NCI-H2029 treated with DMSO at 0.1 percent for 48 hours (cell line): ENCODE results near the gene SNX25.
"Not testable (repeated sequence)": the region's sequence is repeated elsewhere in the genome, so short reads cannot be mapped to it uniquely, and the experiment has no call there.

Source experiments
- DNase-seq: peaks from one replicate; lab custom pipeline; 2025; lab: John Stamatoyannopoulos, UW

Gene SNX25

DNA sequence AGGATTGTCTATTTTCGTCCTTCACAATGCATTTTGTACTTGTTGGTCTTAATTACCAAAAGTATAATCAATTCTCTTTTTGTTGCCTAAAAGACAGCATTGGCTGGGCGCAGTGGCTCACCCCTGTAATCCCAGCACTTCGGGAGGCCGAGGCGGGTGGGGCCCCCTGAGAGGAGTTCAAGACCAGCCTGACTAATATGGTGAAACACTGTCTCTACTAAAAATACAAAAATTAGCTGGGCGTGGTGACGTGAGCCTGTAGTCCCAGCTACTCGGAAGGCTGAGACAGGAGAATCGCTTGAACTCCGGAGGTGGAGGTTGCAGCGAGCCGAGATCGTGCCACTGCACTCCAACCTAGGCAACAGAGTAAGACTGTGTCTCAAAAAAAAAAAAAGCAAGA lies 4.3 kb upstream of the SNX25 start:
- not testable (repeated sequence) for DNase-seq

DNA sequence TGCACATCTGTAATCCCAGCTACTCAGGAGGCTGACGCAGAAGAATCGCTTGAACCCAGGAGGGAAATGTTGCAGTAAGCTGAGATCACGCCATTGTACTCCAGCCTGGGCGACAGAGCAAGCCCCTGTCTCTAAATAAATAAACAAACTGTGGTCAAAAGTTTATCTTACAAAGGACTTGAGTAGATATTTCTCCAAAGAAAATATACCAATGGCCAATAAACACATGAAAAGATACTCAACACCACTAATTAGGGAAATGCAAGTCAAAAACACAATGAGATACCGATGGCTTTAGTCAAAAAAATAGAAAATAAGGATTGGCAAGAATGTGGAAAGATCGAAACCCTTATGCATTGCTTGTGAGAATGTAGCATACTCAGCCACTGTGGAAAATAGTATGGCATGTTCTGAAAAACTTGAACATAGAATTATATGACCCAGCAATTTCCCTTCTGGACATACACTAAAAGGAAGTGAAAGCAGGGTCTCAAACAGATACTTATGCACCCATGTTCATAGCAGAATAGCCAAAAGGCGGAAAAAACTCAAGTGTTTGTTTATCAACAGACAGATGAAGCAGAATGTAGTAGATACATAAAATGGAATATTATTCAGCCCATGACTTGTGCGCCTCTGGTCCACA lies 3.6 kb upstream of the SNX25 start:
- DNase-seq = no peak

DNA sequence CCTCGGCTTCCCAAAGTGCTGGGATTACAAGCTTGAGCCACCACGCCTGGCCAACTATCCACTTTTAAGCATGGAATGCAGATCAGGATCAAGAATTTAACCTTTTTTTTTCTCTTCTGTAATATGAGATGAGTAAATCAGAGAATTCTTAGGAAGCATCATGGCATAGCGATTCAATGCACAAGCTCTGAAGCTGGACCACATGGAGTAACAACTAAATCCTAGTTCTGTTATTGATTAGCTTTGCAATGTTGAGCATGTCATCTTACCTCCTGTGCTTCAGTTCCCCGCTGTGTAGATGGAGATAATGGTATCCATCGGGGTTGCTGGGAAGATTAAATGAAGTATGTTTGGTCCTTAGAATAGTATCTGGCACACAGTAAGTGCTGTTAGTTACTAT lies 1.9 kb upstream of the SNX25 start:
- no peak for DNase-seq

DNA sequence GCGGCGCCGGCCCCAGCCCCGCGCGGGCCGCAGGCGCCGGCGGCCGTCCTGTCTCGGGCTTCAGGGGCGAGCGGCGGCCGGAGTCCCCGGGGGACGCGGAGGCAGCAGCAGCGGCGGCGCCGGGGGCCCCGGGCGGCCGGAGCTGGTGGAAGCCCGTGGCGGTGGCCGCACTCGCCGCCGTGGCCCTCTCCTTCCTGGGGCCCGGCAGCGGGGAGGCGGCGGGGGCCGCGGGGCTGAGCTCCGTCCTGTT lies 379 bp downstream of the SNX25 start:
- DNase-seq = not testable (repeated sequence)

DNA sequence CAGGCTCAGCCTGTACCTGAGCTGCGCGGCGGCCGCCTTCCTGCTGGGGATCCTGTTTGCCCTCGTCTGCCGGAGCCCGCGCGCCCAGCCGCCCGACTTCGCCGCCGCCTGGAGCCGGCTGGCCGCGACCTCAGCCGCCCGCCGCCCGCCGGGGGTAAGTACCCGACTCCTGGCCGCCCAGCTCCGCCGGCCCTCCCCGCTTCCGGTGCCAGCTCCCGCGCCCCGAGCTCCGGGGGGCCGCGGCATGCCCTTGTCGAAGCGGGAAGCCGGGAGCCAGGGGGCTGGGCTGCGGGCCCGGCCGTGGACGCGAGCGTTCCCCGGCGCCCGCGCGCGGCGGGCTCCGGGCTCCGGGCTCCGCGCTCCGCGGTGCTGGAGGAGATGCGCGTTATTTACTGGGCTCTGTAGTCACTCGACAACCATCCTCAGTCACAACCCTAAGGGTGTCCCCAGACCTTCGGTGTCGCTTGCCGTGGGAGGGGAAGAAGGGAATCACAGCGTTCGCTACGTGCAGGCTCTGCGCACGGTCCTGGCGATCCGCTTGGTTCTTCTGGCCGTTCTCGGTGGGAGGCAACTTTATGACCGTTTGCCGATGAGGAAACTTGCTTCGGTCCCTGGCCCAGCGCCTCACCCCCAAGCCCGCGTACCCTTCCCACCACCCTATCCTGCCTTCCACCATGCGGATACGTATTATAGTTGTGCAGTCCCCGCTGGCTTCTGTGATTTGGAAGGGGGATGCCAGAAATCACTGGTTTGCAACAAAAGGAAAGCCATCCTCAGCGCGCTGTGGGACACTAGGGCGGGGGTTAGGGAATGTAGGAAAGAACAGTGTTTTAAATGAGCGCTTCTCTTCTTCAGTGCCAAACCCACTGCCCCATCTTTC lies 944 bp downstream of the SNX25 start:
- no peak for DNase-seq

DNA sequence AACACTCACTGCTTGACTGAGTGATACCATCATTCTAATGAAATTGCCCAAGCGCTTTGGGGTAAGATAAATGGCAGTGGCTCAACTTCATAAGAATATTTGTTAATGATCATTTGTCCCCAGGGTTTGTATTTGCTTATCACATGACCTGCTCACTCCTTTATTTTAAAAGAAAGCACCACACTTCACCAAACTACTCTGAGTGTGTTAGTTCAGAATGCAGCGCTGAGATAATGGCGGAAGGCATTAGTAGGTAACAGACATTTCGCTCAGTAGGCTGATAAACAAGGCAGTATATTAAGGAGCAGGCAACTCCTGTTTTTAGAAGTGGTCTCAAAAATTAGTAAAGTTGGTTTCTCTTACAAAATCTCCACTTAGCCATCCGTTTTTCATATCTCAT lies 1.6 kb downstream of the SNX25 start:
- DNase-seq = no peak

DNA sequence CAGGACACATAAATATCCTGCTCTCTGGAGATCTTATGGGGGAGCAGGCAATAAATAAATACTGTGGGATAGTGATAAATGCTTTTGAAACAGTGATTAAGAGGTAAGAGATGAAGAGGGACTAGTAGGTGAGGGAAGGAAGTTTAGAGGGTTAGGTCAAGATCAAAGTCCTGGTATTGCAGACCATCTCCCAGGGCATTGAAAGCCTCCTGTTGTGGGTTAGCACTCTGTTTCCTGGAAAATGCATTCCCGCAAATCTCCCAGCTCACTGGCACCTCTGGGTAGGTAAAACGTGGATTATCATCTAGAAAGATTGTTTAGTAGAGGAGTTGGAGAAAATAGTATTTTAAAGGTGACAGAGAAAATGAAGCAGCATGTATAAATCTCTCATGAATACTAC lies 2.2 kb downstream of the SNX25 start:
- DNase-seq = no peak

DNA sequence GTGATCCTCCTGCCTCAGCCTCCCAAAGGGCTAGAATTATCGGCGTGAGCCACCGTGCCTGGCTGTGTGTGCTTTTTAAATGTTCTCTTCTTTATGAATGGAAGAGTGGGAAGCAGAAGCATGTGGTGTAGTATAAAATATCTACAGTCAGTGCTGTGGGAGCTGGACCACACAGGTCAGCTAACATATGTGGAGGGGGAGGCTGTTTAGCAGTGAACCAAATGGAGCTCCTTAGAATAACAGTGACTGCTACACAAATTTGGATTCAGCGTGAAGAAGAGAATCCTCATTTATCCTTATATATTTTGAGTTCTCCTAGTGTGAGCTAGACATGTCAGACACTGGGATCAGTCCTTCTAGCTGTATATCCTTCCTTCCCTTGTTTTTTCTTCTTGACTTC lies 3.2 kb downstream of the SNX25 start:
- DNase-seq = no peak

DNA sequence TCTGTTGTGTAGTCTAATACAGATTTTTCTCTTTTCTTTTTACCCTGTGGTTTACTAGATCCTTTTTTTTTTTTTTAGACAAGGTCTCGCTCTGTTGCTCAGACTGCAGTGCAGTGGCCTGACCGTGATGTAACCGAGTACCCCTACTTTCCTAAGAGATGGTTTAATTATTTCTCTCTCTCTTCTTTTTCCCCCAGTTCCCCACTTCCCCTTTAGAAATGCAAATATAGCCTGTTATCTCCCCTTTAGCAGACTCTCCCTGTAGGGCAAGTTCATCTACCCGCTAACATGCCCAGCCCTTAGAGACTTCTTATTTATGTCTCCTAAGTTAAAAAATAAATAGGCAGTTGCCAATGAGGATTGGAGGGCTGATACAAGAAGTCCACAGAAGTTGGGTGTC lies 4.5 kb downstream of the SNX25 start:
- DNase-seq = no peak

DNA sequence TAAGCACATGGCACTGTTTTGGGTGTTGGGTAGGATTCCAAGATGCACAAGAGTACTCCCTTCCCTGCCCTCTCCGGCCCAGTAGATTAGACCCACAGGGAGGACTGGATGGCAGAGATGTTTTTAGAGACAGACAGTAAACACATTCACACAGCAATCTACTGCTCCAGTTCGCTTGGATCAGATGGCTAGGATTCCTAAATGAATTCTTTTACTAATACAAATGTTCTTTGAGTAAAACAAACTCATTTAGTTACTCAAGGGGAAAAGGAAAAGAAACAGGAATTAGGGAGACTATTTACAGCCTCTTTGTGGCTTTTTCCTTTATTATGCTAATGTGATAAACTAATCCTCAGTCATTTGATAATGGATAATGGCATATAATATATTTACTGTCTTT lies 5.9 kb downstream of the SNX25 start:
- no peak for DNase-seq

DNA sequence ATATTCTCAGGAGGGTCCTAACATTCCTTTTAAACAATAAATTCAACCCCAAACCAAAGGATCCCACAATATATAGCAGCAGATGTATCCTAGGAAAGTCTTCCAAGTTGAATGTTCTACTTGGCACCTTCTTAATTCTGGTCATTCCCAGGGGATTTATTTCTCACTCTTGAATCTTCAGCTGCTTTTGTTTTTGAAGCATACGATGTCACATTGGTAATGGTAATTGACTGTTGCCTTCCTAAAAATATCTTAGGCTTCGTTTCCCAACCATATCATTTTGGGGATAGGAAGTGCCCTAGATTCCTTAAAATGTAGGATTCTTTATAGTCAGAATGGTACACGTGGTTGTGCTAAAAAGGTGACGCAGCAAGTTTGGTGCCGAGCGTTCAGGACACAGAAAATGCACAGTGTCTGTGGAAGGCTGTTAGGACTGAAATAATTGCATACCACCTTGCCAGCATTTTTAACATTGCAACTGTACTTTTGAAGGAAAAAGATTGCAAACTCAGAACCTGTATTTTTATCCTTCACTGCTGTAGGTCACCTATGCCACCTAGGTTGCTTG lies 8.1 kb downstream of the SNX25 start:
- no peak for DNase-seq

DNA sequence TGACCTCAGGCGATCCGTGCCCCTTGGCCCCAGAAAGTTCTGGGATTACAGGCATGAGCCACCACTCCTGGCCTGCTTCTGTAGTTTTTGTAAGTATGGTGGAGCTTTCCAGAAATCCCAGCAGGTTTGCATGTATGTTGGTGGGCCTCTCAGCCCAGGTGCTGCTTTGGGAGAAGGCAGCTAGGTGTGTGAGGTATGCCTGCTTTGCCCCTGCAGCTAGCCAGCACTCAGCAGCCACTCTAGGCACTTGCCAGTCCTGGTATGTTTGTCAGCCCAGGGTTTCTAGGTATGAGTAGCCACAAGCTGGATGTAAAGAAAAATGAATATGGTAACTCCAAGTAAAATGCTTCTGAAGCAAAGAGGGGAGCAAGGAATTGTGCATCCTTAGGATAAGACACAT lies 8.9 kb downstream of the SNX25 start:
- no peak for DNase-seq

DNA sequence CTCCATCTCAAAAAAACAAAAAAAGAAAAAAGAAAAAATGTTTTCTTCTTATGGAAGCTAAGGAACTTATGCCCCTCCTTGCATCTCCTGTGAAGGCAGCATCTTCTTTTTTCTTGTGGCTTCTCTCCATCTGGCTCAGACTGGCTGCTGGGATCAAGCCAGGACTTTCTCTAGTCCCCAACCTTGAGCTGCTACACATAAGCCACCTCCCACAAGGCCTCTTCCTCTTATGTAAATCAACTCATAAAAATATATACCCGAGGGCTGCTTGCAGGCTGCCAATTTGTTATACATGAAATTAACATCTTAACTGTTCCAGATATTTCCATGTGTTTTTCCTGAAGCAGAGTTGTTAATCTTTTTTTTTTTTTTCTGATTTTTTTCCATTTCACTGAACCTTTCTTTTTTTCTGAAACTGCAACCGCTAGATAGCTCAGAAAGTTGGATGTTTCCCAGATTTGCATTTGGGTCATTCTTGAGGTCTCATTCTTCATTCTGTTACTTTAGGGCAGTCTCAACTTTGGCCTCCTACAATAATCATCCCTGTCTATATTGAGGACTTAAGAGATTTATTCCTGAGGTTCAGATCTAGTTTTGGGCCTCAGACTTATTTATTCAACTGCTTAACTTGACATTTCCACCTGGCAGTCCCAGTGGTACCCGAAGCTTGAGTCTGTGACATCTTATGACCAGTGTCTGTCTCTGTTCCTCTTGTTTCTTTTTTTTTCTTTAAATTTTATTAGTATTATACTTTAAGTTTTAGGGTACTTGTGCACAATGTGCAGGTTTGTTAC lies 10.3 kb downstream of the SNX25 start:
- DNase-seq = no peak

DNA sequence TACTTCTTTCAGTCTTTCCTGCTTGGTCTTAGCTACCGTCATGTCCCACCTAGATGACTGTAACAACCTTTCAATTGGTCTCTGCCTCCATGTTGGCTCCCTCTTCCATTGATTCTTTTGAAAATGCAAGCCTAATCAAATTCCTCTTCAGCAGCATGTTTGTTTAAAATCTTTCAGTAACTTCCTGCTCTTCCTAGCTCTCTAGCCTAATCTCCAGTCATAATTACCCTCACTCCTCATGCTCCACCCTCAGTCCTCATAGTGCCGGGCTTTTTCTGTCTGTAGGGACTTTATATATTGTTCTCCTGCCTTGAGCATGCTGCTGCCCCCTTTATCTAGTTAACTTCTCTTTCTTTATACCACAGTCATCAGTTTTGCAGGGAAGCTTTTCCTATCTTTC lies 12.1 kb downstream of the SNX25 start:
- DNase-seq = no peak

DNA sequence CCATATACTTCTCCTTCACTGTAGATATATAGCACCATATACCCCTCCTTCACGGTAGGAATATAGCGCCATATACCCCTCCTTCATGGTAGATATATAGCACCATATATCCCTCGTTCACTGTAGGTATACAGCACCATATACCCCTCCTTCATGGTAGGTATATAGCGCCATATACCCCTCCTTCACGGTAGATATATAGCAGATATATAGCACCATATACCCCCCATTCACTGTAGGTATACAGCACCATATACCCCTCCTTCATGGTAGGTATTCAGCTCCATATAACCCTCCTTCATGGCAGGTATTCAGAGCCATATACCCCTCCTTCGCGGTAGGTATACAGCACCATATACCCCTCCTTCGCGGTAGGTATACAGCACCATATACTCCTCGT lies 12.5 kb downstream of the SNX25 start:
- DNase-seq = no peak

DNA sequence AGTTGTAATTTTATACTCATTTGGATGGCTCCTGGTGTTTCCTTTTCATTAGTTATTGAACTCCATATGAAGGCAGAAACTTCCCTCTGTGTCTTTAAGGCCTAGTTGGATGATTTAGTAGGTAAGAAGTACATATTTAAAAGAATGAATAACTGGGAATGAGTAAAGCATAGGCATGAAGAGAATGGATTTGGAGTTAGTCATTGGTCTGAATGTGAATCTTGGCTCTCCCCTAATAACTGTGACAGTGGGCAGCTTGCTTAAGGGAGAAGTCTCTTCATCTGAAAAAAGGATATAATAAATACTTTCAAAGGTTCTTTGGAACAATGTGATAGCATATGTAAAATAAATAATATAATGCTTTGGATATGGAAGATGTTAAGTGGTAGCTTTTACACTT lies 13.2 kb downstream of the SNX25 start:
- DNase-seq = no peak

DNA sequence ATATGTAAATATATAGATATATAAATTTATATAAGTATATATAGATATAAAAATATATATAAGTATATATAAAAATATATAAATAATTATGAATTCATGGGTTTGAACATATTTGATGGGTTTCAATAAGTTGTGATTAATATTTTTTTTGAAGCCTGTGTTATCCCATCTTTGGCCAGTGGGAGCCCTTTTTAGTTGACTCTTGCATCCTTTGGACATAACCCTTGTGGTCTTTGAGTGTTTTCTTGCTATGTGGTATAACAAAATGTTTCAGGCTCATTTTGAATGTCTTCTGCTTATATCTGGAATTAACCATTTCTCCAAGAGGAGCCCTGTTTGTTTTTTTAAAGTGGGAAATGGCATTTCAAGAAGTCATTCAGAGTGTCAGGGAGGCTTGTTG lies 15.2 kb downstream of the SNX25 start:
- no peak for DNase-seq

DNA sequence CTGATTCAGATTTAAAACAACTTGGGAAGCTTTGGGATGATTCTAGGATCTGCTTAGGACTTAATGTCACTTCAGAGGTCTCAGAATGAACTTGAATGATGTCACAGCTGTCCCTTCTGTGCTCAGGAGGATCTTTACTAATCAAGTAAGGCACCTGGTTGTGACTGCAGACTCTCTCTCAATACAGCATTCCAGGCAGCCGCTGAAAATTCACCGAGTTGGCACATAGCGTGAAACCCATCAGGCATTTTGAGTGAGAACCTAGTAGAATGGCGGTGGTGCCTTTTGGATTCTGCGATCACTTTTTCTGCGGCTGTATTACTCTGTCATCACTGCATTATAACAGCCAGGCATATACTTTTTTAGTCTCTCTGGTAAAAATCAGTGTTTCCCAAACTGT lies 16.5 kb downstream of the SNX25 start:
- no peak for DNase-seq

DNA sequence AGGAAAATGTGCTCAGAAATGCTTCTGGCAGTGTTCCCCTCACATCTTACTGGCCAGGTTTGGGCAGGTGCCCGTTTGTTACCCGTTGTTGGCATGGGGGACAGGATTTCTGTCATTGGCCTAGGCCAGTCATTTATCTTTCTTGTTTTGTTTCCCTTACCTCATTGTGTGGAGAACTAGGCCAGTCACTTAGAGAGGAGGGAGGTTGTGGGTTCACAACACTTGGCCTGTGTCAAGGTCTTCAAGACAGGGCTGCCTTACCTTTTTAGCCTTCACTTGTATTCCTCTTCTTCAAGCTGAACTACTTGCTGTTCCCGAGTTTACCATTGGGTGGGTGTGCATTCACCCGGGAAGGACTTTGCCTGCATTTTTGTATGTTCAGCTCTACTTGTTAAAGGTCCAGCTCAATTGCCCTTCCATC lies 17.7 kb downstream of the SNX25 start:
- no peak for DNase-seq

DNA sequence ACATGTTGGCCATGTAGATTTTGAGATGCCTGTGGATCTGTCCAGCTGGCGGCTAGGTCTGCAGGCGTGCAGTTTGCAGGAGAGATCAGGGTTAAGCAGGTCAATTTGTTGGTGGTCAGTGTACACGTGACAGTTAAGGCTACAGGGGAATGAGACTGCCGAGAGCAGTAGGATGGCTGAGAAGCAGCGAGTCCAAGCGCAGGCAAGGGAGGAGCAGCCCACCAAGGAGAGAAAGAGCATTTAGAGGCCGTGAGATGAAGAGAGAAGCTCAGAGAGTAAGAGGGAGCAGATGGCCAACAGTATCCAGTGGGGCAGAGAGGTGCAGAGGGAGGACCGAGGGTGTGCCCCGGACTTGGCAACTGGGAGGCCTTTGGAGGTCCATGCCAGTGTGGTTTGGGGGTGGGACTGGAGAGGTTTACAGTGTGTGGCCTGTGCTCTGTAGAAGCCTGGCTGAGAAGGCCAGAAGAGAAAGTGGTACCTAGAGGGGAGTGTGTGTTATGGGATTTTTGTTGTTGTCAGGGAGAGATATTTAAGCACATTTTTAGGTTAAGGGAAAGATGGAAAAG lies 18.4 kb downstream of the SNX25 start:
- no peak for DNase-seq

DNA sequence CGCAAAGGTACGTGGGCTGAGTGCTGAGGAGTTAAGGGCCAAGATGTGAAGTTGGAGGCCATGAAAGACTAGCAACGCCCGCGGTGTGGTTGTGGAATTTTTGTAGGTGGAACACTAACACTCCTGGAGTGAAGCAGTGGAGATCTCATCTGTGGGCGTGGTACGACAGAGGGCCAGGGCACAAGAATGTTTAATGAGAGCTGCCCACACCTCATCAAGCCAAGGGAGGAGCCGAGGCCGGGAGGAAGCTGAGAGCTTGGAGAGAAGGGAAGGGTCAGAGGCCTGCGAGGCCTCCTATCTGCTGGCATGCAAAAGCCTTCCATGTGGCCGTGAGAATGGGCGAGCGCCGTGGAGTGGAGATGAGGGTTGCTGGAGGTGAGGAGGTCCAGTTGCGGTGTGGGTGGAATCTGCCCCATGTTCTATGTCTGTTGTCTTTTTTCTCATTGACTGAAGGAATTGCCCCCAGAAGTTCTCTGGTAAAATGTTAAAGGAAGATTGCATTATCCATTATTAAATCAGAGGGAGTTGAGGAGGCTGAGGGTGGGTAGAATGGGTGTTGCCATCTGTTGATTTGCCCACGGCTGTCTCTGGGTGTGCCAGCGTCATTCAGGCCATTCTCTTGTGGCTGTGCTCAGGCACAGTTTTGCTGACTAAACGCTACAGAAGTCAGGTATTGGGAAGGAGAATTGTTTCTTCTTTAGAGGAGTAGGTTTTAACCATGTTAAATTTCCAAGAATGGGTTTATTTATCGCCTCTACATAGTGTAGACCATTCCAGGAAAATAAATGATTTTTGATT lies 19.8 kb downstream of the SNX25 start:
- DNase-seq = no peak

DNA sequence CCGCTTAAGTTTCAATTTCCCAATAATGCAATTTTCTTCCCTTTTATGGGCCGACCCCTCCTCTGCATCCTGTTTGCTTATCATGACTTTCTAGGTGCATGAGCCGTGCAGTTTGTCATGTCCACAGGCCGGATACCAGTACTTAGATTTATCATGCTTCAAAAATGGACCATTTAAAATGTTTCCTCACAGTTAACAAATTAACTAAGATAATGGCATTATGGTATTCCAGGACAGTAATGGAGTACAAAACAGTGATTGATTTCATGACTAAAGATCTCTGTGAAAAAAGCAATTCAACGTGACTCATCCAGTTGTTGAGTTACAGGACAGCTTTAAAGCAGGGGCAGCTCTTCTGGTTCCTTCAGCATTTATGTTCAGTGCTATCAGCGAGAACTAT lies 23.0 kb downstream of the SNX25 start:
- DNase-seq = no peak
